Breast epithelium (tissue), 3 donors: ENCODE data around the gene PCDHA10.

Source experiments
- CTCF ChIP-seq, 3 donors: fragments of 450-650 bp; IDR thresholded peaks; one replicate each; pipeline ENCODE4 v1.5.1; 2016 to 2017; ENCODE audit warnings: antibody characterized with exemption in 3 of 3, mild to moderate bottlenecking in 3 of 3, moderate library complexity in 3 of 3
- POLR2A ChIP-seq: fragments of 450-650 bp; IDR thresholded peaks from one replicate; pipeline ENCODE4 v1.6.1; 2016; ENCODE audit warnings: antibody characterized with exemption, mild to moderate bottlenecking, moderate library complexity
- POLR2AphosphoS5 ChIP-seq, 3 donors: sonication (generic); formaldehyde crosslinking; IDR thresholded peaks; one replicate each; pipeline ENCODE4 v1.6.1; 2017; ENCODE audit warnings: antibody characterized with exemption in 3 of 3

DNA sequence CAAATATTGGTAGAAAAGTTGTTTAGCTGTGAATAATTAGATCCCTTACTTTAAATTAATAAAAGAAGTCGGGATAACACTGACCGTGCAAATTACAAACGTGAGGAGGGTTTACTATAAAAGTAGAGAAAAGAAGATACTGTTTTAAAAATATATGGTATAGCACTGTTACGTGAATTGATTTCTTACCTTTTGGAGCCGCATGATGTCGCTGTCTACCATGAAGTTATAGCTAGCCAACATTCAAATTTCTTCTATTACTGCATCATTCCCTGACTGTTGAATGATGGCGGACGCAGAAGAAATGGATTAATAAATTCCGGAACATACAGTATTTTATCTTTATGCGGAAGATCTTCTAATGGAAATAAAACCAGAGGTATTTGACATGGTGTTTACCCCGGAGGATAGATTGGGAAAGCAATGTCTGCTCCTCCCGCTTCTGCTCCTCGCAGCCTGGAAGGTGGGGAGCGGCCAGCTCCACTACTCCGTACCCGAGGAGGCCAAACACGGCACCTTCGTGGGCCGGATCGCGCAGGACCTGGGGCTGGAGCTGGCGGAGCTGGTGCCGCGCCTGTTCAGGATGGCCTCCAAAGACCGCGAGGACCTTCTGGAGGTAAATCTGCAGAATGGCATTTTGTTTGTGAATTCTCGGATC, 27.9 kb upstream of the PCDHA10 start, which contains the start of gene PCDHA6:
- TF ChIP-seq POLR2A (no peak), CTCF (IDR thresholded peaks at IDR 0.05) (no peak), POLR2AphosphoS5 (IDR thresholded peaks at IDR 0.05) (no peak)
